HG02763 (cell line): Measurements from ENCODE around the gene CRNN.

Experiments
- ATAC-seq: cut with Tn5 transposase; IDR thresholded peaks from one replicate; pipeline ENCODE4 v1.9.1; 2021; ENCODE audit warnings: mild to moderate bottlenecking, moderate library complexity; ENCODE audit not compliant: unreplicated experiment

Gene CRNN

GRCh38 chr1:152413909-152414308, at the start of gene CRNN:
TSS of gene CRNN (minus strand) at chr1:152414263. CDS start at chr1:152412233, 2,030 bp downstream.
- ATAC-seq = no peak

GRCh38 chr1:152462636-152463035, 48.6 kb upstream of the CRNN start:
- no peak for ATAC-seq

GRCh38 chr1:152461544-152461943, 47.5 kb upstream of the CRNN start:
- ATAC-seq = no peak

GRCh38 chr1:152460529-152460899, 46.5 kb upstream of the CRNN start:
- ATAC-seq = no peak

GRCh38 chr1:152459596-152460528, 45.8 kb upstream of the CRNN start:
- ATAC-seq = peak; percentile 93

GRCh38 chr1:152458384-152459185, 44.5 kb upstream of the CRNN start:
- no peak for ATAC-seq

GRCh38 chr1:152457561-152457960, 43.5 kb upstream of the CRNN start:
- no peak for ATAC-seq

GRCh38 chr1:152457071-152457470, 43.0 kb upstream of the CRNN start:
- ATAC-seq = no peak

GRCh38 chr1:152451254-152451653, 37.2 kb upstream of the CRNN start:
- ATAC-seq = no peak

- ATAC-seq = no peak
Observed at GRCh38 chr1:152449661-152450060, 35.6 kb upstream of the CRNN start.

- ATAC-seq = no peak
Observed at GRCh38 chr1:152448496-152448895, 34.4 kb upstream of the CRNN start.

- no peak for ATAC-seq
Observed at GRCh38 chr1:152448095-152448494, 34.0 kb upstream of the CRNN start.

GRCh38 chr1:152447484-152447883, 33.4 kb upstream of the CRNN start:
- no peak for ATAC-seq

- ATAC-seq = no peak
Observed at GRCh38 chr1:152444045-152444444, 30.0 kb upstream of the CRNN start.

GRCh38 chr1:152442765-152443164, 28.7 kb upstream of the CRNN start:
- no peak for ATAC-seq

- no peak for ATAC-seq
Observed at GRCh38 chr1:152442301-152442700, 28.2 kb upstream of the CRNN start.

- ATAC-seq = no peak
Observed at GRCh38 chr1:152441756-152442155, 27.7 kb upstream of the CRNN start.

- peak; percentile 85 for ATAC-seq
Observed at GRCh38 chr1:152440635-152441471, 26.8 kb upstream of the CRNN start.

GRCh38 chr1:152436593-152437496, 22.8 kb upstream of the CRNN start:
- ATAC-seq = no peak

GRCh38 chr1:152427458-152427857, 13.4 kb upstream of the CRNN start:
- no peak for ATAC-seq
